Psoas muscle (tissue), 8 donors: ENCODE data around the gene TMEM175. TPM values are rescaled to one million over a fixed set of nuclear protein-coding genes. Genes with fewer than 3 reads are reported as not detected.

Source experiments
- ATAC-seq, 4 donors: fragments of 200-7000 bp; cut with Tn5 transposase; one replicate each; pipeline ENCODE4 v1.9.1; 2020; ENCODE audit warnings: moderate library complexity in 3 of 4, mild to moderate bottlenecking in 2 of 4
- DNase-seq, 2 donors: peaks; one replicate each; pipeline ENCODE4 v3.0.0-alpha.2; 2020
- H3K27ac ChIP-seq: fragments of 200-600 bp; one replicate; pipeline ENCODE4 v1.8.0; 2022
- H3K27me3 ChIP-seq, 3 donors: fragments of 200-600 bp in 1 of 3; one replicate each; pipeline versions ENCODE4 v1.6.1 to v1.8.0; 2013 to 2022; ENCODE audit warnings: low read length in 2 of 3, mild to moderate bottlenecking in 2 of 3, moderate library complexity in 1 of 3; ENCODE audit not compliant: insufficient read depth in 3 of 3
- H3K36me3 ChIP-seq, 2 donors: fragments of 200-600 bp in 1 of 2; one replicate each; pipeline versions ENCODE4 v1.6.1 to v1.8.0; 2013 to 2022; ENCODE audit warnings: low read depth in 1 of 2, mild to moderate bottlenecking in 1 of 2, moderate library complexity in 1 of 2; ENCODE audit not compliant: insufficient read depth in 1 of 2
- H3K4me1 ChIP-seq: fragments of 200-600 bp; one replicate; pipeline ENCODE4 v1.8.0; 2022
- H3K4me3 ChIP-seq: fragments of 200-600 bp; one replicate; pipeline ENCODE4 v1.8.0; 2022; ENCODE audit warnings: mild to moderate bottlenecking
- H3K9me3 ChIP-seq: fragments of 200-600 bp; one replicate; pipeline ENCODE4 v1.8.0; 2022
- WGBS, 3 donors: extraction: QIAGEN DNeasy Blood & Tissue Kit; methylation state at CpG; one replicate each; pipeline versions ENCODE4 v1.1.6 to v1.1.7; 2013; 5-methylcytosine and 5-hydroxymethylcytosine counted together
- intact Hi-C, 2 donors: fragments of 100-400 bp; cut with DNase I; formaldehyde crosslinking; loops; one replicate each; pipeline versions ENCODE4 v1.11.0 to v1.14.2; 2022
- polyA plus RNA-seq, 3 donors: library from polyadenylated mRNA; stranded (reverse); fragments of 200-250 nt; gene quantifications; one replicate each; pipeline ENCODE4 v1.2.3, GENCODE V29; 2013
- total RNA-seq, 4 donors: library from RNA; stranded (reverse); fragmentation: NEBNext Ultra II Directional in 2 of 4; extraction: Animal tissue kit (Norgen Biotek cat#: 25700) in 2 of 4; gene quantifications; one replicate each; pipeline versions ENCODE4 v1.2.1 to v1.2.4, GENCODE V29; 2021 to 2023
- TF ChIP-seq, protein P1 (sequence below): fragments of 200-600 bp; IDR thresholded peaks from one replicate; pipeline ENCODE4 v1.8.0; 2022; ENCODE audit warnings: antibody characterized with exemption
- donor health status: healthy with polysubstance abuse.
- donor health status: DM: no; HTN: no; CAD: no; lungs with moderate emphysema.
- donor health status: Bipolar disorder and iron deficiency.
- donor health status: healthy.
- donor health status: DM: yes; HTN: yes; CAD: no.
- donor health status: DM: no; HTN: no; CAD: no.
- donor health status: DM: no; HTN: no; CAD: no.
- donor health status: DM: yes; HTN: yes; CAD: no.

The TMEM175 gene
- total and polyA plus RNA-seq, 7 donors = 8.7 to 23.9 (median 14.3) TPM

DNA sequence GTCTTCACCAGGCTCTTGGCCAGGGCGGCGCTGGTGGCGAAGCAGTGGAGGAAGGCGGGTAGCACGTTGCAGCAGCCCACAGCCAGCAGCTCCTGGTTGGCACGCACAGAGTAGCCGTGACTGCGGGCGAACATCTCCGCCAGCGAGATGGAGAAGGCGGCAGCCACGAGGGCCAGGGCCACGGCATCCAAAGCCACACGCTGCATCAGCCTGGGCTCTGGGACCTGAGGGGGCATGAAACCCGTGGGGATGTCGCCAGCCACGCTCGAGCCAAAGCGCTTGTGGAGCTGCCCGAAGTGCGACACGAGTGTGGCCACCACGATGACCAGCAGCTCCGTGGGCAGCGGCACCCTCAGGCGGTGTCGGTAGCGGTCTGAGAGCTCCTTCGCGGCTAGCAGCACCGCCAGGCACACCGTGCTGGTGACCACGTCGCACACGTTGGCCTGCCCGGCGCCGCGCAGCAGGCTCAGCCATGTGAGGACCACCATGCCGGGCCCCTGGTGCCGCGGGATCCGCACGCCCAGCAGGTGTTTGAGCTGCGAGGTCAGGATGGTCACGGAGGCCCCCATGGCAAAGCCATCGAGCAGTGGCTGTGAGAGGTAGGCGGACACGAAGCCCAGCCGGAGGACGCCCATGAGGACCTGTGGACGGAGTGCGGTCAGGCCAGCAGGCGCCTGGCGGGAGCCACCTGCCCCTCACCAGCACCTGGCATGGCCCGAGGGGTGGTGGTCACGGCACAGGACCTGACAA lies 57.6 kb downstream of the TMEM175 start:
- no peak overlapping the region for H3K27ac ChIP-seq
- intact Hi-C loops = loop anchor here (5.0 to 10.0 kb wide), 2 partner anchors 248 to 255 kb away; no protein-coding TSS in a partner anchor
- 95 to 97% (median 96%) methylated on average over 55 to 58 of the region's 58 CpGs for WGBS, 3 donors

DNA sequence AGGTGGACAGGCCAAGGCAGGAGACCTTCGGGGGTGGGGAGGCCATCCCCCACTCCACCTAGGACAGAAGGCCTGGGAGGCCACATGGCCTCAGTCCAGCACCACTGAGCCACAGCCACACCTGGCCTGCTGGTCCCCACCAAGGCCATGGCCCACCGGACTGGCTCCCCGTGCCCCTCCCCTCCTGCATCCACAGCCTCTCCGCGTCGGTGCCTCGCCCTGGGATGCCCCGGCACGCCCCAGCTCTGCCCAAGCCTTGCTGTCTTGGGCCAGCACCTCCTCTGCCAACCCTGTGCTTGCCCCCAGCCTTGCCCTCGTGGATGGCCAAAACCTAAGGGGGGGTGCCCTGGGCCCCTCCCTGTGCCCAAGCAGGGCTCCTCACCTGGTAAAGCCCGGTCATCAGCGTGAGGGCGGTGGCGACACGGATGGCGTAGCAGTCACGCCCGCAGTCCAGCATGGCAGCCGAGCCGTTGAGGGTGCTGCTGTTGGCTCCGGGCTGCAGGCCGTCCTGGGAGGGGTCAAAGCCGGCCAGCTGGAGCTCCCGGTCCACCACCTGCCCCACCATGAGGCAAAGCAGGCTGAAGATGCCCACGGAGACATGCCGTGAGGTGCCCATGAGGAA lies 58.6 kb downstream of the TMEM175 start:
- Histone ChIP-seq H3K4me3 (no peak overlapping the region), H3K27ac (no peak overlapping the region), H3K4me1 (peaks cover 12% of the 10 kb centered on the region), H3K27me3 (no peaks in the 10 kb centered on the region), H3K36me3 (peaks cover 0 to 10% of the 10 kb centered on the region in 2 donors), H3K9me3 (no peaks in the 10 kb centered on the region)
- intact Hi-C loops = loop anchor here in 1 of 2 donors (10.0 kb wide), 1 partner anchor 256 kb away; no protein-coding TSS in a partner anchor
- TF ChIP-seq, protein P1, sequence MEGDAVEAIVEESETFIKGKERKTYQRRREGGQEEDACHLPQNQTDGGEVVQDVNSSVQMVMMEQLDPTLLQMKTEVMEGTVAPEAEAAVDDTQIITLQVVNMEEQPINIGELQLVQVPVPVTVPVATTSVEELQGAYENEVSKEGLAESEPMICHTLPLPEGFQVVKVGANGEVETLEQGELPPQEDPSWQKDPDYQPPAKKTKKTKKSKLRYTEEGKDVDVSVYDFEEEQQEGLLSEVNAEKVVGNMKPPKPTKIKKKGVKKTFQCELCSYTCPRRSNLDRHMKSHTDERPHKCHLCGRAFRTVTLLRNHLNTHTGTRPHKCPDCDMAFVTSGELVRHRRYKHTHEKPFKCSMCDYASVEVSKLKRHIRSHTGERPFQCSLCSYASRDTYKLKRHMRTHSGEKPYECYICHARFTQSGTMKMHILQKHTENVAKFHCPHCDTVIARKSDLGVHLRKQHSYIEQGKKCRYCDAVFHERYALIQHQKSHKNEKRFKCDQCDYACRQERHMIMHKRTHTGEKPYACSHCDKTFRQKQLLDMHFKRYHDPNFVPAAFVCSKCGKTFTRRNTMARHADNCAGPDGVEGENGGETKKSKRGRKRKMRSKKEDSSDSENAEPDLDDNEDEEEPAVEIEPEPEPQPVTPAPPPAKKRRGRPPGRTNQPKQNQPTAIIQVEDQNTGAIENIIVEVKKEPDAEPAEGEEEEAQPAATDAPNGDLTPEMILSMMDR = no peak
- peak in 1 of 2 donors; percentile 46 for DNase-seq
- ATAC-seq = no peak
- WGBS, 3 donors = 90 to 94% (median 91%) methylated on average over 23 to 26 of the region's 26 CpGs

More for the DNA sequence above, 57.6 kb downstream of the TMEM175 start:
- Histone ChIP-seq H3K4me3 (no peak overlapping the region), H3K27me3 (no peaks in the 10 kb centered on the region), H3K9me3 (no peaks in the 10 kb centered on the region), H3K36me3 (peaks cover 0 to 10% of the 10 kb centered on the region in 2 donors), H3K4me1 (peaks cover 12% of the 10 kb centered on the region)
- ATAC-seq (no peak), DNase-seq (peak in 1 of 2 donors; percentile 50)
- TF ChIP-seq, protein P1 = no peak

DNA sequence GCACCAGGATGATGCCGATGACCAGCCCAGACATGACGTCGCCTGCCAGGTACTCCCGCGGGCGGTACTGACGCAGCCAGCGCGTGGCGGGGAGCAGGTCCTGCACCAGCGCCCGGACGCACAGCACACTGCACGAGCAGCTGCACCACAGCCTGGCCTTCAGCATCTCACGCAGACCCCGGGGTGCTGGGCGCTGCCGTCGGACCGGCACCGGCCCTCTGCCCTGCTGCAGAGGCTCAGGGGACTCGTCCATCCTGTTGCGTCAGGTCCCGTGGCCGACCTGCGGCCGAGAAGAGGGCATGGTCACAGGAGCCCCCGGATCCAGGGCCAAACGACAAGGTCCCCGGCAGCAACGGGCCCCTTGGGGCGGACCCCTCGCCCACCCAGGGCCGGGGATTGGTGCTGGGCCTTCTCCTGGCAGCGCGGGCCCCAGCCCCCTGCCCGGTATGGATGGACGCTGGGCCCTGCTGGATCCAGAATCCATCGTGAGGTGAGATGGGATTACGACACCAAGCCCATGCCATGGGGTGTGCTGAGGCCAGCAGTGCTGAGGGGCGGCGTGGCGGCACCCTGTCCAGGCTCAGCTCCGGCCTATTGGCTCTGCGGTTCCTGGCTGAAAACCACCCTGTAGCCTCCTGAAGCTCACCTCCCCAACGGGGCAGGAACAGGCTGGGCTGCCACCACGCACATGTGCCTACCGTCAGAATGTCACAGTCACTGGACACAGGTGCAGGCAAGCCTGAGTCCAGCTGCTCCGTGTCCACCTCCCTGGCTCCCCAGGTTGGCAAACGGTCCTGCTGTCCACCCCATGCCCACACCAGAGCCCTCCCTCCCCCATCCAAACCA lies 59.4 kb downstream of the TMEM175 start:
- Histone ChIP-seq H3K27ac (no peak overlapping the region), H3K27me3 (peaks cover 0 to 7% (median 3%) of the 10 kb centered on the region in 3 donors), H3K4me3 (no peak overlapping the region), H3K9me3 (no peaks in the 10 kb centered on the region), H3K36me3 (peaks cover 0 to 10% of the 10 kb centered on the region in 2 donors), H3K4me1 (peaks cover 8% of the 10 kb centered on the region)
- 93 to 94% (median 93%) methylated on average over 47 to 50 of the region's 50 CpGs for WGBS, 3 donors
- TF ChIP-seq, protein P1 = no peak
- no peak for DNase-seq
- ATAC-seq = no peak
- intact Hi-C loops = loop anchor here in 1 of 2 donors (10.0 kb wide), 1 partner anchor 257 kb away; no protein-coding TSS in a partner anchor

DNA sequence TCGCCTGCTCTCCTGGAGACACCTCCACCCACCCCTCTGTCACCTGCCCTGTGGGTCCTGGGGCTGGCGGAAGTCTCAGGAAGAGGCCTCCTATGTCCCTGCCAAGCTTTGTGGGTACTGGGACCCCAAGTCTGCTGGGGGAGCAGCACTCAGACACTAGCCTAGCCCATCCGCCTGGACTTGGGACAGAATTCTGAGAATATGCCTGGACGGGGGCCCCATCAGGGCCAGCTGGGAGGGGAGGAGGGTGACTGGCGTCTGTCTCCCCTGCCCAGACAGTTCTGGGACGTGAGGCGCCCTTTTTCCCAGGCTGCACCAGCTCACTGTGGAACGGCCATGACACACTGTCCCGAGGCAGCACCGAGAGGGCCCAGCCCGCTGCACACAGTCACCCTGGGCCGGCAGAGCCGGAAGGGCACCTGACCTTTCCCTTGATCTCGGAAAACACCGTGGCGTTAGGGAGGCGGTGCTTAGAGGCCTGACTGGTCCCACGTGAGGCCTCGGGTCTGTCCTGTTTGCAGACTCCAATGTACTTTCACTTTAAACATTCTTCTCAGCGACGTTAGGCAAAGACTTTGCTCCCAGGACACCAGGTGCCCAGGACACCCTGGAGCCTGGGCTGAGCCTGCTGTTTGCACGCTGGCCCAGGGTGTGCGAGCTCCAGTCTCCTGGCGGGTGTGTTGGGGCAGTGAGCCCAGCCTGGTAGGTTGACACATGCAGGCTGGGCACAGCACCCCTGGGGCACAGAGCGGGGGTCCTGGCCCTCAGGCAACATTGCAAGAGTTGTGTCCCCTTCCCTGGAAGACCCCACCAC lies 60.2 kb downstream of the TMEM175 start:
- intact Hi-C loops = loop anchor here in 1 of 2 donors (10.0 kb wide), 1 partner anchor 258 kb away; no protein-coding TSS in a partner anchor
- Histone ChIP-seq H3K36me3 (peaks cover 0 to 10% of the 10 kb centered on the region in 2 donors), H3K27ac (no peak overlapping the region), H3K27me3 (peaks cover 0 to 15% (median 5%) of the 10 kb centered on the region in 3 donors), H3K9me3 (no peaks in the 10 kb centered on the region), H3K4me1 (peaks cover 6% of the 10 kb centered on the region), H3K4me3 (no peak overlapping the region)
- ATAC-seq = no peak
- WGBS, 3 donors = 68 to 71% (median 70%) methylated on average over 25 of the region's 25 CpGs
- TF ChIP-seq, protein P1 = no peak
- no peak for DNase-seq
